SK-N-SH (cell line): ENCODE data around the gene KCNQ4. TPM values are rescaled to one million over a fixed set of nuclear protein-coding genes. Genes with fewer than 3 reads are reported as not detected.

Source experiments
- CTCF ChIA-PET: fragments of 300-600, 350-600 bp; formaldehyde crosslinking; extraction: SDS; loops from one replicate; lab custom pipeline; 2021; lab: Yijun Ruan, JAX
- POLR2A ChIA-PET: fragments of 350-600 bp; sonication (Branson Sonifier 250); formaldehyde crosslinking; extraction: SDS; loops from one replicate; lab custom pipeline; 2020; ENCODE audit warnings: antibody characterized with exemption, inconsistent platforms; lab: Yijun Ruan, JAX
- DNase-seq: peaks from one replicate; pipeline ENCODE4 v3.0.0; 2012
- H2AFZ ChIP-seq: fragments of 200-600 bp; sonication (generic); 2 replicates; pipeline ENCODE4 v1.8.1; 2016; ENCODE audit warnings: antibody characterized with exemption, mild to moderate bottlenecking, low read depth
- H3F3A ChIP-seq: fragments of 200-600 bp; sonication (generic); replicated peaks from 2 replicates; pipeline ENCODE3; 2016; ENCODE audit warnings: antibody characterized with exemption, mild to moderate bottlenecking; ENCODE audit not compliant: insufficient read depth
- H3K27ac ChIP-seq, 2 experiments: fragments of 200-500 bp in 1 of 2; fragments of 200-600 bp in 1 of 2; sonication (Bioruptor generic) in 1 of 2; sonication (generic), shearing (Covaris generic) in 1 of 2; 2 replicates each; pipeline versions ENCODE4 v1.5.1 to v1.6.1; 2014 to 2016; ENCODE audit warnings: low read depth in 2 of 2, inconsistent platforms in 1 of 2, low read length in 1 of 2, mild to moderate bottlenecking in 1 of 2, mixed read lengths in 1 of 2
- H3K27me3 ChIP-seq: fragments of 200-600 bp; sonication (generic), shearing (Covaris generic); 2 replicates; pipeline ENCODE4 v1.6.1; 2016; ENCODE audit warnings: mixed run types; ENCODE audit not compliant: insufficient read depth
- H3K36me3 ChIP-seq, 2 experiments: fragments of 200-500 bp in 1 of 2; fragments of 200-600 bp in 1 of 2; sonication (Bioruptor generic) in 1 of 2; sonication (generic) in 1 of 2; replicated peaks in 1 of 2; 2 replicates each; pipeline versions ENCODE3 to v1.5.1; 2014 to 2016; ENCODE audit warnings: low read length in 1 of 2, mild to moderate bottlenecking in 1 of 2; ENCODE audit not compliant: insufficient read depth in 2 of 2, control insufficient read depth in 1 of 2
- H3K4me1 ChIP-seq, 2 experiments: fragments of 200-500 bp in 1 of 2; fragments of 200-600 bp in 1 of 2; sonication (Bioruptor generic) in 1 of 2; sonication (generic), shearing (Covaris generic) in 1 of 2; 2 replicates each; pipeline versions ENCODE4 v1.5.1 to v1.6.1; 2014 to 2016; ENCODE audit warnings: low read depth in 1 of 2, low read length in 1 of 2, mixed run types in 1 of 2; ENCODE audit not compliant: insufficient read depth in 2 of 2, control insufficient read depth in 1 of 2
- H3K4me2 ChIP-seq: fragments of 200-600 bp; sonication (generic), shearing (Covaris generic); 2 replicates; pipeline ENCODE4 v1.6.1; 2017; ENCODE audit warnings: mixed run types
- H3K4me3 ChIP-seq, 2 experiments: fragments of 200-500 bp in 1 of 2; fragments of 200-600 bp in 1 of 2; sonication (Bioruptor generic) in 1 of 2; sonication (generic), shearing (Covaris generic) in 1 of 2; 2 replicates each; pipeline versions ENCODE4 v1.5.1 to v1.8.1; 2014 to 2016; ENCODE audit warnings: low read depth in 2 of 2, inconsistent platforms in 1 of 2, low read length in 1 of 2, mild to moderate bottlenecking in 1 of 2, mixed read lengths in 1 of 2, moderate library complexity in 1 of 2
- H3K79me2 ChIP-seq: fragments of 200-600 bp; sonication (generic); 2 replicates; pipeline ENCODE4 v1.8.1; 2017; ENCODE audit warnings: mild to moderate bottlenecking; ENCODE audit not compliant: insufficient read depth
- H3K9ac ChIP-seq: fragments of 200-600 bp; sonication (generic); 2 replicates; pipeline ENCODE4 v1.6.1; 2017; ENCODE audit warnings: mixed run types
- H3K9me2 ChIP-seq: fragments of 200-600 bp; sonication (generic); 2 replicates; pipeline ENCODE4 v1.6.1; 2017; ENCODE audit warnings: mixed run types
- H3K9me3 ChIP-seq: fragments of 200-600 bp; sonication (generic); 2 replicates; pipeline ENCODE4 v1.6.1; 2017; ENCODE audit warnings: mixed run types, mild to moderate bottlenecking, moderate library complexity
- H4K20me1 ChIP-seq: fragments of 200-600 bp; sonication (generic); 2 replicates; pipeline ENCODE4 v1.6.1; 2017; ENCODE audit warnings: mild to moderate bottlenecking, mixed run types; ENCODE audit not compliant: insufficient read depth
- CHD2 ChIP-seq: fragments of 150-350 bp; IDR thresholded peaks from 2 replicates; pipeline ENCODE4 v1.6.1; 2018; ENCODE audit warnings: low read length; ENCODE audit not compliant: partially characterized antibody
- CTCF ChIP-seq: fragments of 200-600 bp; sonication (generic); IDR thresholded peaks from 2 replicates; pipeline ENCODE4 v1.6.1; 2017; ENCODE audit warnings: antibody characterized with exemption, mild to moderate bottlenecking, moderate library complexity
- ELF1 ChIP-seq: IDR thresholded peaks from 2 replicates; pipeline ENCODE4 v1.4.0; 2012
- EP300 ChIP-seq, 2 experiments: IDR thresholded peaks; 2 replicates each; pipeline versions ENCODE4 v1.4.0 to v1.6.1; 2012; ENCODE audit warnings: borderline replicate concordance in 1 of 2, low read depth in 1 of 2, low read length in 1 of 2
- EZH2phosphoT487 ChIP-seq: fragments of 200-600 bp; sonication (generic); IDR thresholded peaks from 2 replicates; pipeline ENCODE4 v1.6.1; 2017; ENCODE audit warnings: low read depth, mixed run types, mild to moderate bottlenecking, antibody characterized with exemption, moderate library complexity, borderline replicate concordance
- FOSL2 ChIP-seq: IDR thresholded peaks from 2 replicates; pipeline ENCODE4 v1.4.0; 2012; ENCODE audit warnings: low read depth, mild to moderate bottlenecking, moderate library complexity, borderline replicate concordance
- FOXJ3 ChIP-seq: sonication (generic); formaldehyde crosslinking; IDR thresholded peaks from 2 replicates; pipeline ENCODE4 v1.5.1; 2020; ENCODE audit warnings: mild to moderate bottlenecking, missing genetic modification reagents
- FOXM1 ChIP-seq: IDR thresholded peaks from 2 replicates; pipeline ENCODE4 v1.4.0; 2012; ENCODE audit warnings: low read depth, mild to moderate bottlenecking
- GABPA ChIP-seq: IDR thresholded peaks from 2 replicates; pipeline ENCODE4 v1.4.0; 2012; ENCODE audit warnings: low read depth, mild to moderate bottlenecking
- IRF3 ChIP-seq: fragments of 150-350 bp; IDR thresholded peaks from 2 replicates; pipeline ENCODE4 v1.6.1; 2016; ENCODE audit warnings: mild to moderate bottlenecking, low read depth, low read length
- JUND ChIP-seq: IDR thresholded peaks from 2 replicates; pipeline ENCODE4 v1.4.0; 2012
- MAX ChIP-seq: IDR thresholded peaks from 2 replicates; pipeline ENCODE4 v1.4.0; 2012; ENCODE audit warnings: low read depth
- MEF2A ChIP-seq: IDR thresholded peaks from 2 replicates; pipeline ENCODE4 v1.4.0; 2012; ENCODE audit warnings: low read depth, borderline replicate concordance
- NFIC ChIP-seq: IDR thresholded peaks from 2 replicates; pipeline ENCODE4 v1.4.0; 2012; ENCODE audit warnings: borderline replicate concordance
- NRF1 ChIP-seq: IDR thresholded peaks from 2 replicates; pipeline ENCODE4 v1.6.1; 2012; ENCODE audit warnings: low read depth, mild to moderate bottlenecking, low read length
- PBX3 ChIP-seq: IDR thresholded peaks from 2 replicates; pipeline ENCODE4; 2012
- RAD21 ChIP-seq: IDR thresholded peaks from 2 replicates; pipeline ENCODE4 v1.6.1; 2012; ENCODE audit warnings: mild to moderate bottlenecking, low read length
- RCOR1 ChIP-seq: fragments of 150-350 bp; IDR thresholded peaks from 2 replicates; pipeline ENCODE4 v1.6.1; 2017; ENCODE audit warnings: antibody characterized with exemption, low read length
- SIN3A ChIP-seq: IDR thresholded peaks from 2 replicates; pipeline ENCODE4 v1.6.1; 2012; ENCODE audit warnings: low read depth, mild to moderate bottlenecking, low read length, moderate library complexity, borderline replicate concordance
- SMC3 ChIP-seq: IDR thresholded peaks from 2 replicates; pipeline ENCODE4 v1.6.1; 2012; ENCODE audit warnings: low read depth, low read length, improper control_type of control experiment
- TAF1 ChIP-seq: IDR thresholded peaks from 2 replicates; pipeline ENCODE4 v1.6.1; 2012; ENCODE audit warnings: low read depth, mild to moderate bottlenecking, low read length, moderate library complexity, borderline replicate concordance
- TEAD4 ChIP-seq: IDR thresholded peaks from 2 replicates; pipeline ENCODE4 v1.4.0; 2012; ENCODE audit warnings: mild to moderate bottlenecking, borderline replicate concordance; ENCODE audit not compliant: insufficient read depth
- USF1 ChIP-seq: IDR thresholded peaks from 2 replicates; pipeline ENCODE4 v1.4.0; 2012; ENCODE audit warnings: low read depth, borderline replicate concordance
- USF2 ChIP-seq: fragments of 150-350 bp; IDR thresholded peaks from 2 replicates; pipeline ENCODE4 v1.6.1; 2017; ENCODE audit warnings: antibody characterized with exemption, low read length, low read depth, borderline replicate concordance
- YY1 ChIP-seq: IDR thresholded peaks from 2 replicates; pipeline ENCODE4 v1.4.0; 2012; ENCODE audit warnings: low read depth, mild to moderate bottlenecking
- WGBS: methylation state at CpG from one replicate; pipeline ENCODE4 v1.1.6; 2017; ENCODE audit warnings: low lambda C conversion rate; 5-methylcytosine and 5-hydroxymethylcytosine counted together
- polyA plus RNA-seq, 3 experiments: library from polyadenylated mRNA; depleted of rRNA; stranded (reverse); fragments of >200 nt; gene quantifications; 2 replicates each; pipeline ENCODE4 v1.2.3, GENCODE V29; 2012

KCNQ4 gene
- polyA plus RNA-seq, 1 of the 3 experiments (the other 2 are of a cell fraction): 0.15 TPM

GRCh38 chr1:40830419-40830943 is 46.9 kb downstream of the KCNQ4 start (continued):
- no peak for TF ChIP-seq FOSL2
- no peak for TF ChIP-seq MAX
- TF ChIP-seq IRF3: no peak
- TF ChIP-seq USF1: no peak
- TF ChIP-seq GABPA: no peak
- TF ChIP-seq YY1: no peak
- no peak for TF ChIP-seq MEF2A

- WGBS: 94% methylated on average over 10 of the region's 22 CpGs
- Histone ChIP-seq H3K4me2 (no peak overlapping the region), H3K9ac (no peak overlapping the region), H4K20me1 (no peaks in the 10 kb centered on the region), H3K36me3 (no peaks in the 10 kb centered on the region), H3K4me3 (no peak overlapping the region), H3F3A (no peaks in the 10 kb centered on the region), H3K4me1 (peaks cover 0 to under 1% of the 10 kb centered on the region in 2 experiments; a peak in 1 of 4 replicates), H3K9me3 (no peaks in the 10 kb centered on the region), H3K79me2 (no peaks in the 10 kb centered on the region), H3K9me2 (no peaks in the 10 kb centered on the region), H2AFZ (no peak overlapping the region), H3K27ac (no peak overlapping the region), H3K27me3 (no peaks in the 10 kb centered on the region)
- no peak for DNase-seq
- TF ChIP-seq SIN3A (no peak), PBX3 (no peak), NRF1 (no peak), JUND (no peak), EZH2phosphoT487 (no peak), FOXM1 (no peak), RAD21 (no peak), CHD2 (no peak), FOSL2 (no peak), NFIC (no peak), EP300 (IDR thresholded peaks at IDR 0.05; ENCODE audit: borderline replicate concordance in 1 of 2, low read depth in 1 of 2, low read length in 1 of 2) (no peak), ELF1 (no peak), CTCF (no peak), TAF1 (no peak), SMC3 (no peak), USF2 (no peak), RCOR1 (no peak), TEAD4 (no peak), FOXJ3 (no peak)
- POLR2A ChIA-PET: no interaction called here
- CTCF ChIA-PET: interaction anchor here (1.0 to 1.9 kb wide), 3 partner anchors 17 to 57 kb away, joined by 3 to 5 read pairs (median 3); no protein-coding TSS in a partner anchor
Measured at GRCh38 chr1:40831001-40831732, 47.6 kb downstream of the KCNQ4 start.
